DND-41 (cell line): Measurements from ENCODE around the gene TSPAN1.

Experiments used
- ATAC-seq: fragments of 200-7000 bp; cut with Tn5 transposase; 3 replicates; pipeline ENCODE4 v1.9.1; 2021; ENCODE audit warnings: low read depth; ENCODE audit not compliant: insufficient read depth
- DNase-seq: peaks from one replicate; pipeline ENCODE4 v3.0.0-alpha.2; 2020
- H2AFZ ChIP-seq: 2 replicates; pipeline ENCODE4 v1.6.0; 2012; ENCODE audit warnings: low read depth, low read length
- H3K27ac ChIP-seq: 2 replicates; pipeline ENCODE4 v1.5.1; 2012; ENCODE audit warnings: low read length, inconsistent platforms
- H3K27me3 ChIP-seq: fragments of 200-600 bp; sonication (generic); 2 replicates; pipeline ENCODE4 v1.6.0; 2012; ENCODE audit warnings: low read length, mild to moderate bottlenecking, inconsistent platforms; ENCODE audit not compliant: insufficient read depth, poor library complexity
- H3K36me3 ChIP-seq: 2 replicates; pipeline ENCODE4 v1.5.1; 2012; ENCODE audit warnings: low read length, inconsistent platforms; ENCODE audit not compliant: insufficient read depth
- H3K4me1 ChIP-seq: 2 replicates; pipeline ENCODE4 v1.5.1; 2012; ENCODE audit warnings: mild to moderate bottlenecking, low read length; ENCODE audit not compliant: insufficient read depth
- H3K4me2 ChIP-seq: 2 replicates; pipeline ENCODE4 v1.6.0; 2012; ENCODE audit warnings: mild to moderate bottlenecking, moderate library complexity, low read length, inconsistent platforms; ENCODE audit not compliant: insufficient read depth
- H3K4me3 ChIP-seq, 2 experiments: fragments of 200-600 bp in 1 of 2; shearing (Covaris generic) in 1 of 2; 2 replicates each; pipeline ENCODE4 v1.5.1; 2012 to 2016; ENCODE audit warnings: inconsistent platforms in 2 of 2, low read length in 2 of 2, mild to moderate bottlenecking in 2 of 2, low read depth in 1 of 2, moderate library complexity in 1 of 2
- H3K79me2 ChIP-seq: 2 replicates; pipeline ENCODE4 v1.6.0; 2012; ENCODE audit warnings: low read length, inconsistent platforms; ENCODE audit not compliant: insufficient read depth
- H3K9ac ChIP-seq: 2 replicates; pipeline ENCODE4 v1.6.0; 2012; ENCODE audit warnings: low read depth, mild to moderate bottlenecking, inconsistent platforms, low read length, moderate library complexity
- H3K9me3 ChIP-seq: 2 replicates; pipeline ENCODE4 v1.5.1; 2012; ENCODE audit warnings: low read length, moderate library complexity, mild to moderate bottlenecking, inconsistent platforms; ENCODE audit not compliant: insufficient read depth, severe bottlenecking
- H4K20me1 ChIP-seq: 2 replicates; pipeline ENCODE4 v1.6.0; 2012; ENCODE audit warnings: low read length; ENCODE audit not compliant: insufficient read depth
- EZH2 ChIP-seq: IDR thresholded peaks from 3 replicates; pipeline ENCODE4 v1.6.1; 2012; ENCODE audit warnings: borderline replicate concordance, low read depth, mild to moderate bottlenecking, moderate library complexity, low read length, inconsistent platforms; ENCODE audit not compliant: severe bottlenecking
- TF ChIP-seq, protein P1 (sequence below): IDR thresholded peaks from 2 replicates; pipeline ENCODE4 v1.5.1; 2012; ENCODE audit warnings: borderline replicate concordance, low read length, moderate library complexity, mild to moderate bottlenecking; ENCODE audit not compliant: poor library complexity, severe bottlenecking; ENCODE audit errors: extremely low read depth

Gene TSPAN1

DNA sequence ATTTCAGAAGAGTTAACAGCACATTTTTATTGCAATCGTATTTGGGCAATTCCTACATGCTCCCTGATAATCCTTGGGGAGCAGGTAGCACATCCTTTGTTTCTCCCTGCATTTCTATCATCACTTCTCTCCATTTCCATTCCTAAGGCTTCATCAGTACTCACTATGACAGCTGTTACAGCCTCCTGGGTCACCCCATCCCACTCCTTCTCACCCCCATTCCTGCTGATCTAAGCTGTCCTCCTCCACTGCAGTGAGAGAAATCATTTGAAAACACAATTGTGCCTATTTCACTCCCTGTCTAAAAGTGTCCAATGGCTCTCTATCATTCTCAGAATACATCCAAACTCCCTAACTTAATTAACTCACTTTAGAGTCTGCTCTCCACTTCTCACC lies 17.0 kb upstream of the TSPAN1 start:
- no peaks in the 10 kb centered on the region for H4K20me1 ChIP-seq
- TF ChIP-seq, protein P1, sequence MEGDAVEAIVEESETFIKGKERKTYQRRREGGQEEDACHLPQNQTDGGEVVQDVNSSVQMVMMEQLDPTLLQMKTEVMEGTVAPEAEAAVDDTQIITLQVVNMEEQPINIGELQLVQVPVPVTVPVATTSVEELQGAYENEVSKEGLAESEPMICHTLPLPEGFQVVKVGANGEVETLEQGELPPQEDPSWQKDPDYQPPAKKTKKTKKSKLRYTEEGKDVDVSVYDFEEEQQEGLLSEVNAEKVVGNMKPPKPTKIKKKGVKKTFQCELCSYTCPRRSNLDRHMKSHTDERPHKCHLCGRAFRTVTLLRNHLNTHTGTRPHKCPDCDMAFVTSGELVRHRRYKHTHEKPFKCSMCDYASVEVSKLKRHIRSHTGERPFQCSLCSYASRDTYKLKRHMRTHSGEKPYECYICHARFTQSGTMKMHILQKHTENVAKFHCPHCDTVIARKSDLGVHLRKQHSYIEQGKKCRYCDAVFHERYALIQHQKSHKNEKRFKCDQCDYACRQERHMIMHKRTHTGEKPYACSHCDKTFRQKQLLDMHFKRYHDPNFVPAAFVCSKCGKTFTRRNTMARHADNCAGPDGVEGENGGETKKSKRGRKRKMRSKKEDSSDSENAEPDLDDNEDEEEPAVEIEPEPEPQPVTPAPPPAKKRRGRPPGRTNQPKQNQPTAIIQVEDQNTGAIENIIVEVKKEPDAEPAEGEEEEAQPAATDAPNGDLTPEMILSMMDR, result no peak
- no peak overlapping the region for H3K9ac ChIP-seq
- H3K4me1 ChIP-seq, result no peaks in the 10 kb centered on the region
- H3K4me3 ChIP-seq, result no peak overlapping the region
- no peak overlapping the region for H3K4me2 ChIP-seq
- H3K36me3 ChIP-seq, result no peaks in the 10 kb centered on the region
- no peak overlapping the region for H3K27ac ChIP-seq
- H3K79me2 ChIP-seq, result no peaks in the 10 kb centered on the region
- no peak overlapping the region for H2AFZ ChIP-seq
- ATAC-seq, result no peak
- DNase-seq, result no peak
- H3K9me3 ChIP-seq, result no peaks in the 10 kb centered on the region
- peaks cover 5% of the 10 kb centered on the region for H3K27me3 ChIP-seq

DNA sequence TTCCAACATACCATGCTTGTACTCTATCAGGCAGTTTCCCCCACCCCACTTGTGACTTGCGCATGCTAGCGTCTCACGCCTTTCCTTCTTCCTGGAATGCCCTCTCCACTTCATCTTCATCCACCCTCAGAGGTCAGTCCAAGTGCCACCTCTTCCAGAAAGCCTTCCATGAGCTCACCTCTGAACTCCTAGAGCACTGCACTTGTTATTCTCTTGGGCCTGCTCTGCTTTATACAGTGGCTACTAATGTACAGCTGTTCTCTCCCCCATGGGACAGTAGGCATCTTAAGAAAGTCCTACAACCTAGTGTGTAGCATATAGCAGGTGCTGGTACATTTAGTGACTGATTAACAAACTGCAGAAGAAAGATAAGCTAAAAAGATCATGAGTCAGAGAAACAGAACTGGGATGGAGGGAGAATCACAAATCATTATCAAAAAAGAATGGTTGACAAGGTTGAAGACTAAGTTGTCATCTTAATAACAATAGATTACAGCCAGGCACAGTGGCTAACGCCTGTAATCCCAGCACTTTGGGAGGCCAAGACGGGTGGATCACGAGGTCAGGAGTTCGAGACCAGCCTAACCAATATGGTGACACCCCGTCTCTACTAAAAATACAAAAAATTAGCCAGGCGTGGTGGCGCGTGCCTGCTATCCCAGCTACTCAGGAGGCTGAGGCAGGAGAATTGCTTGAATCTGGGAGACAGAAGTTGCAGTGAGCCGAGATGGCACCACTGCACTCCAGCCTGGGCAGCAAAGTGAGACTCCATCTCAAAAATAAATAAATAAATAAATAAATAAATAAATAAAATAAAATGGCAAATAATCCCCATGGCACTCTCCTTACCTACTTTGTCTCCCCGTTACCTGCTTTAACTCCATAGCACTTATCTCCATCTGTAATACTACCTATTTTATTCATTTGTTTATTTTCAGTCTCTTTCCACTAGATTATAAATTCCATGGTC lies 16.3 kb upstream of the TSPAN1 start:
- no peak for DNase-seq
- Histone ChIP-seq H3K4me1 (no peaks in the 10 kb centered on the region), H4K20me1 (no peaks in the 10 kb centered on the region), H3K4me3 (no peak overlapping the region), H3K36me3 (no peaks in the 10 kb centered on the region), H3K9me3 (no peaks in the 10 kb centered on the region), H3K9ac (no peak overlapping the region), H2AFZ (no peak overlapping the region), H3K27ac (no peak overlapping the region), H3K4me2 (no peak overlapping the region), H3K27me3 (peaks cover 5% of the 10 kb centered on the region), H3K79me2 (no peaks in the 10 kb centered on the region)
- no peak for ATAC-seq
- TF ChIP-seq, protein P1, result no peak
- TF ChIP-seq EZH2, result no peak

DNA sequence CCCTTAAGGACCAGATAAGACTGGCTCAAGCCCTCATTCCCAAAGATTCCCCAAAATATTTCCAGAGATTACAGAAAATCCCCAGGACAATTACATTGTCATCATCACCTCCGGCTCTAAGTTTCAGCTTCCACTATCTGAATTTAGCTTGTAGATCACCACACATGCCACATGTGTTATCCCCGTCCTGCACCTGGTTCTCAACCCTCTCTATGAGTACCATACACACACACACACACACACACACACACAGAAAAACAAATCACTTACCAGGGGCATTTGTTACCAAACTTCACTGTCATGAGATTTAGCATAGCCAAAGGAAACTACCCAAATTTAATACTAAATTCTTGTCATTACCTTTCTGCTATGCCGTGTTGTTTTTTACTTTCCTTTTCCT lies 15.4 kb upstream of the TSPAN1 start:
- Histone ChIP-seq H3K4me3 (no peak overlapping the region), H3K9me3 (no peaks in the 10 kb centered on the region), H2AFZ (no peak overlapping the region), H3K4me1 (no peaks in the 10 kb centered on the region), H3K79me2 (no peaks in the 10 kb centered on the region), H3K27ac (no peak overlapping the region), H4K20me1 (no peaks in the 10 kb centered on the region), H3K4me2 (no peak overlapping the region), H3K9ac (no peak overlapping the region), H3K36me3 (no peaks in the 10 kb centered on the region), H3K27me3 (peaks cover 5% of the 10 kb centered on the region)
- no peak for DNase-seq
- TF ChIP-seq, protein P1, result no peak
- TF ChIP-seq EZH2, result no peak
- no peak for ATAC-seq
